Measurements from ENCODE around the gene RCOR3. TPM values are rescaled to one million over a fixed set of nuclear protein-coding genes. Genes with fewer than 3 reads are reported as not detected.
"Not testable (repeated sequence)": the region's sequence is repeated elsewhere in the genome, so short reads cannot be mapped to it uniquely, and the experiment has no call there.

RCOR3 gene
- total RNA-seq, 4 donors from 2014 or later, result 78.1 to 110 (median 102) TPM

DNA sequence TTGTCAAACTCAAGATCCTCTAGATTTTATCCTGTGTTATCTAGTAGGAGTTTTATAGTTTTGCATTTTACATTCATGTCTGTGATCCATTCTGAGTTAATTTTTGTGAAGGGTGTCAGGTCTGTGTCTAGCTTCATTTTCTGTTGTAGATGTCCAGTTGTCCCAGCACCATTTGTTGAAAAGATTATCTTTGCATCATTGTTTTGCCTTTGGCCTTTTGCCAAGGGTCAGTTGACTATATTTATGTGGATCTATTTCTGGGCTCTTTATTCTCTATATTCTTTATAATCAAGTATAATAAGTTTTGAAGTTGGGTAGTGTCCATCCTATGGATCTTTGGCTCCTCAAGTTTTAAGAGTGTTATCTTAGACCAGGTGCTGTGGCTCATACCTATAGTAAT lies 89.4 kb downstream of the RCOR3 start:
- no peak overlapping the region for H3K27ac ChIP-seq
- H3K9me3 ChIP-seq, result no peaks in the 10 kb centered on the region
- intact Hi-C loops (cut with DNase I), result no loop called here
- H3K36me3 ChIP-seq, result no peaks in the 10 kb centered on the region
- no peaks in the 10 kb centered on the region for H3K4me1 ChIP-seq
- H3K27me3 ChIP-seq, result no peaks in the 10 kb centered on the region
- DNase-seq, result no peak
- TF ChIP-seq, protein P1, sequence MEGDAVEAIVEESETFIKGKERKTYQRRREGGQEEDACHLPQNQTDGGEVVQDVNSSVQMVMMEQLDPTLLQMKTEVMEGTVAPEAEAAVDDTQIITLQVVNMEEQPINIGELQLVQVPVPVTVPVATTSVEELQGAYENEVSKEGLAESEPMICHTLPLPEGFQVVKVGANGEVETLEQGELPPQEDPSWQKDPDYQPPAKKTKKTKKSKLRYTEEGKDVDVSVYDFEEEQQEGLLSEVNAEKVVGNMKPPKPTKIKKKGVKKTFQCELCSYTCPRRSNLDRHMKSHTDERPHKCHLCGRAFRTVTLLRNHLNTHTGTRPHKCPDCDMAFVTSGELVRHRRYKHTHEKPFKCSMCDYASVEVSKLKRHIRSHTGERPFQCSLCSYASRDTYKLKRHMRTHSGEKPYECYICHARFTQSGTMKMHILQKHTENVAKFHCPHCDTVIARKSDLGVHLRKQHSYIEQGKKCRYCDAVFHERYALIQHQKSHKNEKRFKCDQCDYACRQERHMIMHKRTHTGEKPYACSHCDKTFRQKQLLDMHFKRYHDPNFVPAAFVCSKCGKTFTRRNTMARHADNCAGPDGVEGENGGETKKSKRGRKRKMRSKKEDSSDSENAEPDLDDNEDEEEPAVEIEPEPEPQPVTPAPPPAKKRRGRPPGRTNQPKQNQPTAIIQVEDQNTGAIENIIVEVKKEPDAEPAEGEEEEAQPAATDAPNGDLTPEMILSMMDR (IDR thresholded peaks at IDR 0.05), result no peak
- no peak for TF ChIP-seq POLR2A (IDR thresholded peaks at IDR 0.05)
- no peak overlapping the region for H3K4me3 ChIP-seq (replicated peaks in 1 of 3)

DNA sequence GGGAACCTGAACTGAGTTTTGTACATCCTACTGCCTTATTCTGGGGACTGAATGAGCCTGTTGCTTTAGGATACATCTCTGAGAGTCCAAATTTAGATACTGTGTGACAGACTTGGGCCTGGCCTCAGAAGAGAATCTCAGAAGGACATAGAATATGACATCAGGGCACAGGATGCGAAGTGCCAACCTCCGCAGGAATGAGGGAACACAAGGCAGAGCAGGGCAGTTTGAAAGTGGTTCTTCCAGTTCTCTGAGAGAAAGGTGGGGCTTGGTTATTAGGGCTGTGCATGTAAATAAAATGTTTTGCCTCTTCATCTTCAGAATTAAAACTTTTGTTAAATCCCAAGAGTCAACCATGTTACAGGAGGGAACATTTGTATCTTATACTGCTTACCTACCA lies 90.6 kb downstream of the RCOR3 start:
- intact Hi-C loops (cut with DNase I), result no loop called here
- WGBS, 2 donors, result 81 to 86% methylated on average over 2 of the region's 2 CpGs

DNA sequence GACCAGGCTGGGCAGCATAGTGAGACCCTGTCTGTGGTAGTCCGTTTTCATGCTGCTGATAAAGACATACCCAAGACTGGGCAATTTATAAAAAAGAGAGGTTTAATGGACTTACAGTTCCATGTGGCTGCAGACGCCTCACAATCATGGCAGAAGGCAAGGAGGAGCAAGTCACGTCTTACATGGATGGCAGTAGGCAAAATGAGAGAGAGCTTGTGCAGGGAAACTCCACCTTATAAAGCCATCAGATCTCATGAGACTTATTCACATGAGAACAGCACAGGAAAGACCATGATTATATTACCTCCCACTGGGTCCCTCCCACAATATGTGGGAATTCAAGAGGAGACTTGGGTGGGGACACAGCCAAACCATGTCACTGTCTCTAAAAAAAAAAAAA lies 92.9 kb downstream of the RCOR3 start:
- intact Hi-C loops (cut with DNase I); H3K4me1 ChIP-seq; H3K4me3 ChIP-seq (replicated peaks in 1 of 3); H3K36me3 ChIP-seq; H3K27ac ChIP-seq; DNase-seq; H3K27me3 ChIP-seq; H3K9me3 ChIP-seq: not testable (repeated sequence)
- WGBS, 2 donors, result 80 to 98% methylated on average over 3 of the region's 3 CpGs

More for the DNA sequence above, 90.6 kb downstream of the RCOR3 start:
- Histone ChIP-seq H3K4me3 (replicated peaks in 1 of 3) (no peak overlapping the region), H3K27ac (no peak overlapping the region), H3K4me1 (no peaks in the 10 kb centered on the region), H3K27me3 (no peaks in the 10 kb centered on the region), H3K9me3 (no peaks in the 10 kb centered on the region), H3K36me3 (no peaks in the 10 kb centered on the region)
- no peak for TF ChIP-seq POLR2A (IDR thresholded peaks at IDR 0.05)
- TF ChIP-seq, protein P1 (IDR thresholded peaks at IDR 0.05), result no peak
- DNase-seq, result no peak

DNA sequence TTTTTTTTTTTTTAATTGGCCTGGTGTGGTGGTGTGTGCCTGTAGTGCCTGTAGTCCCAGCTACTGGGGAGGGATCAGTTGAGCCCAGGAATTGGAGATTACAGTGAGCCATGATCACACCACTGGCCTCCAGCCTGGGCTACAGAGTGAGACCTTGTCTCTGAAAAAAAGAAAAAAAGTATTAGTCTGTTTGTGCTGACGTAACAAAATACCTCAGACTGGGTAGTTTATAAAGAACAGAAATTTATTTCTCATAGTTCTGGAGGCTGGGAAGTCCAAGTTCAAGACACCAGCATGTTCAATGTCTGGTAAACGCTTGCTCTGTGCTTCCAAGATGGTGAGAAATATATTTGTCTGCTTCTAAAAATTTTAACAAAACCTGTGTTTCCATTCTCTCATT lies 93.3 kb downstream of the RCOR3 start:
- Histone ChIP-seq H3K9me3 (no peaks in the 10 kb centered on the region), H3K4me1 (no peaks in the 10 kb centered on the region), H3K27ac (no peak overlapping the region), H3K27me3 (no peaks in the 10 kb centered on the region), H3K4me3 (replicated peaks in 1 of 3) (no peak overlapping the region), H3K36me3 (no peaks in the 10 kb centered on the region)
- DNase-seq, result no peak
- 95 to 99% methylated on average over 2 of the region's 2 CpGs for WGBS, 2 donors
- intact Hi-C loops (cut with DNase I), result no loop called here
- no peak for TF ChIP-seq POLR2A (IDR thresholded peaks at IDR 0.05)
- TF ChIP-seq, protein P1 (IDR thresholded peaks at IDR 0.05), result no peak

DNA sequence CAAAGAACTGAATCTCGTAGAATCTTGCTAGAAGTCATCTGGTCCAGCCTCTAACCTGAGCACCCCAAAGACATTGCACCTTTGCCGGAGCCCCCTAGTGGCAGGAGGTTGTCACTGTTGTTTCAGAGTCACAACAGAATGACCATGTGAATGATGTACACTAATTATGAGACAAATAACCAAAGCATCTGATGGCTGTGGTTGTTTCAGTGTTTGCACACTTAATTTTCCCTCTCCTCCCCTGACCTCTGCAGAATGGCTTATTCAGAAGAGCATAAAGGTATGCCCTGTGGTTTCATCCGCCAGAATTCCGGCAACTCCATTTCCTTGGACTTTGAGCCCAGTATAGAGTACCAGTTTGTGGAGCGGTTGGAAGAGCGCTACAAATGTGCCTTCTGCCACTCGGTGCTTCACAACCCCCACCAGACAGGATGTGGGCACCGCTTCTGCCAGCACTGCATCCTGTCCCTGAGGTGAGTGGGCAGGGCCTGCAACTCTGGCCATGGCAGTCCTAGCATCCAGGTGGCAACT lies 93.9 kb downstream of the RCOR3 start:
- Histone ChIP-seq H3K4me1 (no peaks in the 10 kb centered on the region), H3K27ac (no peak overlapping the region), H3K27me3 (no peaks in the 10 kb centered on the region), H3K36me3 (no peaks in the 10 kb centered on the region), H3K9me3 (no peaks in the 10 kb centered on the region), H3K4me3 (replicated peaks in 1 of 3) (no peak overlapping the region)
- WGBS, 2 donors, result 81 to 86% methylated on average over 6 to 8 of the region's 8 CpGs
- DNase-seq, result peak; percentile 24 to 44
- no peak for TF ChIP-seq POLR2A (IDR thresholded peaks at IDR 0.05)
- TF ChIP-seq, protein P1 (IDR thresholded peaks at IDR 0.05), result peak; percentile 9 to 64 (median 32)
- intact Hi-C loops (cut with DNase I), result no loop called here
